Cardiac muscle cell (in vitro differentiated cells and primary cell): ENCODE measurements around the gene MTURN. TPM values are rescaled to one million over a fixed set of nuclear protein-coding genes. Genes with fewer than 3 reads are reported as not detected.

Experiments used
- DNase-seq, 2 donors: peaks; one replicate each; pipeline versions ENCODE4 v3.0.0 to v3.0.0-alpha.2; 2010 to 2017; ENCODE audit warnings: low read depth in 1 of 2, low spot score in 1 of 2
- H3K27ac ChIP-seq: fragments of 200-600 bp; sonication (generic); 2 replicates; pipeline ENCODE4 v1.5.1; 2016
- H3K27me3 ChIP-seq: fragments of 200-600 bp; sonication (generic); 2 replicates; pipeline ENCODE4 v1.6.0; 2016; ENCODE audit warnings: control low read depth
- H3K36me3 ChIP-seq: fragments of 200-600 bp; sonication (generic); 2 replicates; pipeline ENCODE4 v1.5.1; 2016; ENCODE audit warnings: control low read depth
- H3K4me1 ChIP-seq: fragments of 200-600 bp; sonication (generic); 2 replicates; pipeline ENCODE4 v1.8.1; 2017; ENCODE audit warnings: low read depth, mild to moderate bottlenecking, mixed run types
- H3K4me3 ChIP-seq: fragments of 200-600 bp; sonication (generic); 2 replicates; pipeline ENCODE4 v1.5.1; 2016; ENCODE audit warnings: mild to moderate bottlenecking
- H3K9me3 ChIP-seq: fragments of 200-600 bp; sonication (generic); 2 replicates; pipeline ENCODE4 v1.5.1; 2017; ENCODE audit warnings: low read depth, mild to moderate bottlenecking, control low read depth
- CTCF ChIP-seq: IDR thresholded peaks from 2 replicates; pipeline ENCODE4 v1.5.1; 2012; ENCODE audit warnings: low read depth, mild to moderate bottlenecking, low read length
- polyA plus RNA-seq: library from polyadenylated mRNA; unstranded; fragments of >200 nt; fragmentation: Nextera tagmentation; extraction: Ambion mirVana; gene quantifications from 2 replicates; pipeline ENCODE4 v1.2.1, GENCODE V29; 2016
- total RNA-seq: library from RNA; depleted of rRNA; stranded (reverse); fragments of >200 nt; gene quantifications from 2 replicates; pipeline ENCODE4 v1.2.3, GENCODE V29; 2016

Gene MTURN
- total and polyA plus RNA-seq, 2 experiments from 2014 or later = 11.2 to 39.3 TPM

DNA sequence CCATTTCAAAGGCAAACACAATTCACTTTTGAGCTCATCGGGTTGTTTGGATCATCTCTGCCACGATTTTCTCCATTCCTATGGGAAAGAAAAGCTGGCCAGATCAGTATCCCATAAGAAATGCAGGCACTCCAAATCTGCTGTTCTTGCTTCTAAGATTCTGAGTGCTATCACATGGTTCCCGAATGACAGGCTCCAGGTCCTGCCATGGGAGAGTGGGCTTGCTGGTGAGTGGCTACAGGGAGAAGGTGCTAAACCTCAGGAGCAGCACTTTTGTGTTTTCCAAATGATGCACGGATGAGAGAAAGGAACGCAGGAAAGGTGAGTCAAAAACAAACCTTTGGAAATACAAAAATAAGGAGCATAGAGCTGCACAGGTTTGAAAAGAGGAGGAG, 32.1 kb downstream of the MTURN start:
- Histone ChIP-seq H3K27me3 (peaks cover 15% of the 10 kb centered on the region), H3K27ac (no peak overlapping the region), H3K36me3 (no peaks in the 10 kb centered on the region), H3K4me1 (peaks cover 29% of the 10 kb centered on the region), H3K9me3 (no peaks in the 10 kb centered on the region), H3K4me3 (no peak overlapping the region)
- DNase-seq = peak in 1 of 2 donors; percentile 52
- TF ChIP-seq CTCF = no peak

GRCh38 chr7:30167901-30168300, 33.1 kb downstream of the MTURN start:
- Histone ChIP-seq H3K27me3 (peaks cover 15% of the 10 kb centered on the region), H3K36me3 (no peaks in the 10 kb centered on the region), H3K4me1 (peaks cover 23% of the 10 kb centered on the region), H3K9me3 (no peaks in the 10 kb centered on the region), H3K27ac (no peak overlapping the region), H3K4me3 (no peak overlapping the region)
- TF ChIP-seq CTCF = no peak
- no peak for DNase-seq

- Histone ChIP-seq H3K27me3 (peaks cover 15% of the 10 kb centered on the region), H3K4me3 (no peak overlapping the region), H3K9me3 (no peaks in the 10 kb centered on the region), H3K36me3 (no peaks in the 10 kb centered on the region), H3K4me1 (peaks cover 23% of the 10 kb centered on the region), H3K27ac (no peak overlapping the region)
- peak in 1 of 2 donors; percentile 89 for DNase-seq
- TF ChIP-seq CTCF = no peak
Measured at GRCh38 chr7:30168835-30169573, 34.2 kb downstream of the MTURN start.

DNA sequence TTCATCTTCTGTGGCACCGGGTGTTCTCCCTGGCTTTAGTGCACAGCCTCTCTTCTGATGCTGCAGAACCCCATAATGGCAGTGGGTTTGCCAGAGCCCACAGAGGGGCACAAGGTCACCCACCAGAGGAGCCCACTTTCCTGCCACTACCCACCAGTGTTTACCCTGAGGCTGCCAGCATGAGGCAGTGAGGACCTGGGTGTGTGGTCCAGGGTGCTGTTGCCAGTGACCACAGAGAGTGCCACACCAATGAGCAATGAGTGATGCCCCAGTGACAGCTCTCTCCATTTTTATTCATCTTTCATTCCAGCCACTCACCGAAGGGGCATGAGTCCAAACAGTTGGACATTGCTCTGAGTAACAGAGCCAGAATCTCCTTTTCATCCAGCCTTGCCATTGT, 34.8 kb downstream of the MTURN start:
- H3K4me3 ChIP-seq = no peak overlapping the region
- H3K27me3 ChIP-seq = peaks cover 15% of the 10 kb centered on the region
- no peaks in the 10 kb centered on the region for H3K9me3 ChIP-seq
- no peaks in the 10 kb centered on the region for H3K36me3 ChIP-seq
- no peak for TF ChIP-seq CTCF
- no peak for DNase-seq
- peaks cover 27% of the 10 kb centered on the region for H3K4me1 ChIP-seq
- no peak overlapping the region for H3K27ac ChIP-seq

DNA sequence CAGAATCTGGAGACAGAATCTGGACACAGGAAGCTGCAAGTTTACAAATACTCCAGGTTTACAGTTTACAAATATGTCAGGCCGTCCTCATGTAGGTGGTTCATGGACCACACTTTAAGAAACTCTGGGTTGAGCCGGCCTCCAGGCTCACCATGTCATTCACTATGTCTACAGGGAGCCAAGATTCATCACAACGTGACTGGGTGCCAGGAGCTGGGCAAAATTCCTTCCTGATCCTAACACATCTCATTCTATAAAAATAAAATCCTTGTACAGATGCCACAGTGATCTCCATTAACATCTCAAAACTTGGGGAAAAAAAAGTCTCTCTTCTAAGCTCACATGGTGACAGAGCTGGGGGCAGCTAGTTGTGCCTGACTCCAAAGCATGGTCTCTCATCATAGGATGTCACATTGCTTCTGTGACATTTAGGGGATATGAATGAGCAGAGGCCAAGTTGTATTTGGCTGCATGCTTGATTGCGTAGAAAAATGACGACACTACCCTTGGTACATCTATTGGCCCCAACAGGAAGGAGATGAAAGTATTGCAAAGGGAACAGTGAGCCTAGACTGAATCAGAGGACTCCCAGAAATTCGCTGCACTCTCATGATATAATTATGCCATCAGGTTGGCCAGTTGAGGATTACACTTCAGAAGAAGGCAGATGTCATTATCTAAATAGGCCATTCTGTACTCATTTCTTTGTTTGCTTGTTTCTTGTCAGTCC, 35.9 kb downstream of the MTURN start:
- Histone ChIP-seq H3K9me3 (no peaks in the 10 kb centered on the region), H3K27me3 (peaks cover 15% of the 10 kb centered on the region), H3K4me1 (peaks cover 38% of the 10 kb centered on the region), H3K36me3 (no peaks in the 10 kb centered on the region), H3K27ac (no peak overlapping the region), H3K4me3 (no peak overlapping the region)
- no peak for TF ChIP-seq CTCF
- no peak for DNase-seq
